ENCODE results near the gene FLCN.

- TF ChIP-seq, protein P1, sequence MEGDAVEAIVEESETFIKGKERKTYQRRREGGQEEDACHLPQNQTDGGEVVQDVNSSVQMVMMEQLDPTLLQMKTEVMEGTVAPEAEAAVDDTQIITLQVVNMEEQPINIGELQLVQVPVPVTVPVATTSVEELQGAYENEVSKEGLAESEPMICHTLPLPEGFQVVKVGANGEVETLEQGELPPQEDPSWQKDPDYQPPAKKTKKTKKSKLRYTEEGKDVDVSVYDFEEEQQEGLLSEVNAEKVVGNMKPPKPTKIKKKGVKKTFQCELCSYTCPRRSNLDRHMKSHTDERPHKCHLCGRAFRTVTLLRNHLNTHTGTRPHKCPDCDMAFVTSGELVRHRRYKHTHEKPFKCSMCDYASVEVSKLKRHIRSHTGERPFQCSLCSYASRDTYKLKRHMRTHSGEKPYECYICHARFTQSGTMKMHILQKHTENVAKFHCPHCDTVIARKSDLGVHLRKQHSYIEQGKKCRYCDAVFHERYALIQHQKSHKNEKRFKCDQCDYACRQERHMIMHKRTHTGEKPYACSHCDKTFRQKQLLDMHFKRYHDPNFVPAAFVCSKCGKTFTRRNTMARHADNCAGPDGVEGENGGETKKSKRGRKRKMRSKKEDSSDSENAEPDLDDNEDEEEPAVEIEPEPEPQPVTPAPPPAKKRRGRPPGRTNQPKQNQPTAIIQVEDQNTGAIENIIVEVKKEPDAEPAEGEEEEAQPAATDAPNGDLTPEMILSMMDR (IDR thresholded peaks at IDR 0.05), result no peak
- no peak for TF ChIP-seq POLR2A (IDR thresholded peaks at IDR 0.05)
These were observed 56.8 kb downstream of the FLCN start for GRCh38 chr17:17180141-17180603.

Measured in uterus (tissue), 2 donors.